DMS 273 treated with DMSO at 0.1 percent for 48 hours (cell line): ENCODE data around the gene ST8SIA5.

Experiments
- DNase-seq: peaks from one replicate; lab custom pipeline; 2025; lab: John Stamatoyannopoulos, UW

ST8SIA5 gene

DNA sequence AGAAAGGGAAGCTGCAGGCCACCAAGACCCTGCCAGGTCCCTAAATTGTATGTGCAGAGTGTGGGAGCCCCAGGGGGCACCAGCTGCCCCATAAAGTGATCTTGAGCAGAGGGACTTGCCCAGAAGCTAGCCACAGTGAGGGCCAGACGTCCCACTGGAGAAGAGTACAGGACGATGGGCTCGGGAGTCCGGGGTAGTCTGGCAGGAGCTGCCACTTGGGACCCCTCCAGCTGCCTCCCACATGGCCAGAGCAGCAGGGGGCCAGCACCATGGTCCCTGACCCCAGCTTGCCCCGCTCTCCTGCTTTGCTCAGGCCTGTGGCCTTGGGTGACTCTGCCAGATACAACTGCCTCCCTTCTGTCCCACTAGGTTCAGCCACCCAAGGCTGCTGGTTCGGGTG is 88.2 kb downstream of the ST8SIA5 start:
- no peak for DNase-seq

DNA sequence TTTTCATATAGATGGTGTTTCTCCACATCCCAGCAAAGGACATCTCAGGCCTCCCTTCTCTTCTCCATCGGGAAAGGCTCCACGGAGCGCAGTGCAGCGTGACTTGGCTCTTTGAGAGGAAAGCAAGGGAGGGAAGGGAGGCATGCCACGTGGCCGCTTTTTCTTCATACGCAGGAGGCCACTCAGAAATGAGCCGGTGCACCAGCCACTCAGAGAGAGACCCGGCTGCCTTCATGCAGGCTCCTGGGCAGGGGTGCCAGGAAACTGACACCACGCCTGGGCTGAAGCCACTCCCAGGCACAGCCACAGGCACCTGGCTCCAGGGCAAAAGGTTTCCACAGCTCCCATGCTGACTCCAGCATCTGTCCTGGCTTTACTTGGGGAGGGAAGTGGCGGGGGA is 88.7 kb downstream of the ST8SIA5 start:
- DNase-seq: no peak

DNA sequence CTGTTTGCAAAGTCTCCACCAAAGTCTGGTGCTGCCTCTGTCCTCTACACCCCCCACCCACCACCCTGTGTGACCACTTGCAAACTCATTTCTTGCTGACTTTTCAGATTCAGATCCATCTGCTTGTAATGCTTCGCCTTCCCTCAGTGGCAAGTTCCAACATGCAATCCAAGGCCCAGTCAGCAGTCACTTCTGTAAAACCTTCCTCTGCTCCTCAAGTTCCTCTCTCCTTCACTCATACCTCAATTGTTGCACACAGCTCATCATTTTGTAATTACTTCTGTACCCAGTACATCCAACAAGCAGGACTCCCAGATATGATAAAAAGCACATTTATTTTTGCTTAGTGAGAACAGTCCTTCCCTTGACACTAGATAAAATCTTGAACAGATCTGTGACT is 93.3 kb downstream of the ST8SIA5 start:
- no peak for DNase-seq

- peak; percentile 11 for DNase-seq
These were observed 95.7 kb downstream of the ST8SIA5 start for GRCh38 chr18:46660957-46661749.

DNA sequence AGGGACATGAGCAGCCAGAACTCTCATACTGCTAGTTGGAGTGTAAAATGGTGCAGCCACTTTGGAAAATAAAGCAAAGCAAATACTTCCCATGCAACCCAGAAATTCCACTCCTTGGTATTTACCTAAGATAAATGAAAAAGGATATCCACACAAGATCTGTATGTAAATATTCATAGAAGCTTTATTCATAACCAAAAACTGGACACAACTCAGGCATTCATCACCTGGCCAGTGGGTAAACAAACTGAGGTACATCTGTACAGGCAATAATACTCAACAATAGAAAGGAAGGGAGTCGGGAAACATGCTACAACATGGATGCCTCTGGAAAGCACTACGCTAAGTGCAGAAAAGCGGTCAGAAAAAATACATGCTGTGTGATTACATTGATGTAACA is 97.4 kb downstream of the ST8SIA5 start:
- no peak for DNase-seq

GRCh38 chr18:46657115-46657955 is 99.5 kb downstream of the ST8SIA5 start, which contains the start of gene LOXHD1:
LOXHD1 (minus strand) TSS chr18:46657220; CDS start chr18:46657033, 187 bp downstream.
- DNase-seq: no peak

- DNase-seq: no peak
These were observed 100.3 kb downstream of the ST8SIA5 start for GRCh38 chr18:46656326-46657114.

DNA sequence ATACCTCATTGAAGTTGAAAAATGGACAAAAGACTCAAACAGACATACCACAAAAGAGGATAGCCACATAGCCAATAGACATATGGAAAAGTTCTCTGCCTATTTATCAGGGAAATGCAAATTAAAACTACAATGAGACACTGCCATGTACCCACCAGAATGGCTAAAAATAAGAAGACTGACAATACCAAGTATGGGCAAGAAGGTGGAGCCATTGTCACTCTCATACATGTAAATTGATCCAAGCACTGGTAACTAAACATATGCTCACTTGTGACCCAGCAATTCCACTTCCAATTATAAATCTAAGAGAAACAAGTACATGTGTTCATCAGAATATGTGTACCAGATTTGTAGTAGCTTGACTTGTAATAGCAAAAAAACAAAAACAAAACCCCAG is 104.5 kb downstream of the ST8SIA5 start:
- DNase-seq: peak; percentile 11

GRCh38 chr18:46650681-46651080 is 106.2 kb downstream of the ST8SIA5 start:
- no peak for DNase-seq

DNA sequence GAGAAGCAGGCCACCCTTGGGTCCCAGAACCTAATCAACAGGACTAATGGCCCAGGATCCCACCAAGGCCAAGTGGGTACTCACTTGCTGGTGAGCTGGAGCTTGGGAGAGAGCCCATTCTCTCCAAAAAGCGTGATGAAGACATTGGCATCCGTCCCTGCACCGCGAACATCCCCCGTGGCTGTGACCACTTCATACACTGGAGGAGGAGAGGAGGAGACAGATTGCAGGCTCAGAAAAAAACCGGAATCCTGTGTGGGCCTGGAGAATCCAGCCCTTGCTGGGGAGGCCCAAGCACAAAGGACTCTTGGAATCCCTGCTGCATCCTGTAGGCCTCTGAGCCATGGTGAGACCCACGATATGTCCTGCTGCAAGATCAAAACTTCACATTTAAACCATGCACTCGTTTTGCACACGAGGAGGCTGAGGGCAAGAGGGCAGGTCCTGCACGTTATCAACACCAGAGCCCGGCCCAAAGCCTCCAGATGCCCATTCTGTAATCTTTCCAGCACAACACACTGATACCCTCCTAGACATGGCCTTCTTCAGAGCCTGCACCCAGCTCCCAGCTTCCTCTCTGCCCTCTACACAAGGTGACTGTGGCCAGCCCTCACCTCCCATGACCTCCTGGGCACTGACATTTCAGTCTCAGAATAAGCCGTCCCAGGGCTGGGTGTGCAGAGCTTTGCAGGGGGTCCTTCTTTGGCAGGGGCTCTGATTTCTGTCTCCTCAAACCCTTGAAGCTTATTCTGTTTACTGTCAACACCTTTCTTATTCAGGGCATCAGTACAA is 107.6 kb downstream of the ST8SIA5 start:
- DNase-seq: no peak

DNA sequence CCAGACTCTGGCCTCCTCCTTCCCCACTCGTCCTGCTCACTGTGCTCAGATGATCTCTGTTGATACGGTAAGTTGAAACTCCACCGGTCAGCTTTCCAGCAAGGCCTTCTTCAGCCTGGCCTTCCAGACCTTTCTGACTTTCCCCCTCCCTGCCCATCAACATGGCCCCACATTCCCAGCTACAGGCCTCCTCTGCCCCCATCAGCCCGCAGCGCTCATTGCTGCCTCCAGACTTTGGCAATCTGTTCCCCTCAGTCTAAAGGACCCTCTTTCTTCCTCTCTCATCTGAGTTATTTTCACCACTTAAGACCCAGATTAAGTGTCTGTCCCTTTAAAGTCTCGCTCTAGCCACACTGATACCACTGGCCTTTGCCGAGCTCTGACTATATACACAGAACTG is 110.4 kb downstream of the ST8SIA5 start:
- DNase-seq: no peak

GRCh38 chr18:46642561-46642960 is 114.3 kb downstream of the ST8SIA5 start:
- no peak for DNase-seq

DNA sequence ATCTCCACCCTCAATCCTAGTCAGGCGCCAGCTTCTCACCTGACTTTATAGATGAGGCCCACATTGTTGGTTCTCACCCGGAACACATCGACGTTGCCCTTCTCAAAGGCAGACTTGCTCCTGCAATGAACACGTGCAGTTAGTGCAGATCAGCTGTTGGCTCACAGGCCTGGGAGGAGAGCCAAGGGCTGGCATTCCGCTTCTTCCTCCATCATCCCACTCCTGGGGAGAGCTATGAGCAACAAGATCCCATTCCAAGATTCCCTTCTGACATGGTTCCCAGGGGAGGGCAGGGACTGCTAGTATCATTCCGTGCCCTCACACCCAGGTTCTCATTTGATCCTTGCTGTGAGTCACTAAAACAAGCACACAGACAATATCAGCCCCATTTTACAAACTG is 114.9 kb downstream of the ST8SIA5 start:
- DNase-seq: no peak

- no peak for DNase-seq
These were observed 117.5 kb downstream of the ST8SIA5 start for GRCh38 chr18:46639386-46639785.

DNA sequence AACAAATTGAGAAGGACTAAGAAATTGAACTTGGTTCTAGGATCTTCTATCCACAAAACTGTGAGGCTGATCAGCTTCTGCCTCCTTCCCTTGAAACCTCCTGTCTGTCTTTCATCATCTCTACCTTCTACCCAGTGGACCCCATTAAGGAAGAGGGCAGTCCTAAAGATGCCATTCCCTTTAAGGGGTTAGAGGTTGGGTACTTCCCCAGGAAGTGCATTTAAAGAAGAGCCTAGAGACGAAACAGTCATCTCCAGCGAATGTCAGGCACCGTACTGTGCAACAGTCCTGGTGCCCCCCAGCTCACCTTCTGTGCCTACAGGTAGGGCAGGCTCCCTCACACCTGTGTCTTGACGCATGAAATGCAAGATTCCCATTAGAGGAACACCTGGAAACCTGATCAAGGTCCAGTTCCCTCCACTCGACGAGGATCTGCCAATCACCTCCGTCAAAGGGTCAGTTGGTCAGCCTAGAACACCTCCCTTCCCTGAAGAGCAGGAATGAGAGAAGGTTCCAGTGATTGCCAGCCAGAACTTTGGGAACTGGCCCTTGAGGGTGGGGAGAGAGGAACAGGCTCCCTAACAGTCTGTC is 120.7 kb downstream of the ST8SIA5 start:
- DNase-seq: no peak

- DNase-seq: peak; percentile 63
These were observed 124.3 kb downstream of the ST8SIA5 start for GRCh38 chr18:46632401-46633071.

DNA sequence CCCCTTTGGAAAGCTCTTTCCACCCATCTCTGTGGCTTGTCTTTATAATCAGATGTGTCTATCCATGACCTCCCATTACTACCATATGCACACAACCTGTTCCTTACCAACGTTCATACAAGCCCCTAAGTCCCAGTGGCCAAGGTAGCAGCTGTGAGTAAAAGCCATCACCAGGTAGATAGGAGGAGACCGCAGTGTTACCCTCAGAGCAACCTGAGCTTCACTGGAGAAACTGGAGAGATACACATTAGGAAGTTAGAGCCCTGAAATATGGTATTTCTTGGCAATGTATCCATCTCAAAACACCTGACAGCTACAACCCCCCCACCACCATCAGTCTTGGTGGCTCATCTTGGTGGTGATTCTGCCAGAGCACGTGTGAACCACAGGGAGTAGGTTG is 125.9 kb downstream of the ST8SIA5 start:
- no peak for DNase-seq

DNA sequence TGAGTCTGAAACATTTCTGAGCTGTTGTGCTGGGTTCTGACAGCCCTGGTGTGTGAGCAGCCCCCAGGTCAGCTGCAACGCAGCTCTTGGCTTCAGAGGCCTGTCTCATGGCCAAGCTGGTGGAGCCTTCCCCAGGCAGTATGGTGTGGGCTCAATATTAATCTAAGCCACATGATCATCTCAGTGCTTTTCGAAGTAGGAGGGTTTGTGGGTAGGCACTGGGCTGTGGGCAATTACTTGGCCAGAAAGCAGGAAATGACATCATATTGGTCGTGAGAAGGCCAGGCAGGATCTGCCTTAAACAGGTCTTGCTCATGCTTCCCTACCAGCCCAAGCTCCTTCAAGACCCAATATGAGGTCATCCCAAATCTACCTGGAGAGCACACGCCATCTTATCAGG is 126.7 kb downstream of the ST8SIA5 start:
- no peak for DNase-seq

GRCh38 chr18:46629361-46629760 is 127.5 kb downstream of the ST8SIA5 start:
- no peak for DNase-seq

DNA sequence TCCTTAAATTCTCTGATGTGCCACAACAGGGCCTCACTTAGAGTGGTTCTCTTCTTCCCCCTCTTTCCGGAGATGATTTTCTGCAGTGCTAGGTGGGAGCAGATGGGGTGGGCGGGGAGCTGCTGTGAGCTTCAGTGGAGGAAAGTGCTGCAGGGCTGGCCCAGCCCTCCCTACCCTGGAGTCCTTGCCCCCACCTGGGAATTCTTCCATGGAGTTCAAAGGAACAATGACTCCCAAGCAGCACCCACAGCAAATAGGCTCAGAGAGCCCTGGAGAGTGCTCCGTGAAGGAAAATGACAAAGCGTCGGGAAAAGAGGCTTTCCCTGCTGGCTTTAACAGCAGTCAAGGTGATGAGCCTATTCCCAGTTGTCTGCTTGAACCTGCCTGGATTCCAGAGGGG is 128.6 kb downstream of the ST8SIA5 start:
- no peak for DNase-seq

GRCh38 chr18:46627136-46627535 is 129.7 kb downstream of the ST8SIA5 start:
- no peak for DNase-seq
